HepG2 (cell line): ENCODE data around the gene KCTD16. TPM values are rescaled to one million over a fixed set of nuclear protein-coding genes. Genes with fewer than 3 reads are reported as not detected.

ENCODE experiments used
- ATAC-seq: fragments of 200-7000 bp; cut with Tn5 transposase; 3 replicates; pipeline ENCODE4 v1.9.1; 2020; ENCODE audit warnings: mild to moderate bottlenecking, moderate library complexity
- BruUV-seq: library from RNA; stranded (reverse); fragments of 400-500 nt; replicated peaks from 2 replicates; lab custom pipeline; 2021; lab: Mats Ljungman, UMichigan
- CTCF ChIA-PET: fragments of 300-600 bp; formaldehyde crosslinking; extraction: SDS; loops from one replicate; lab custom pipeline; 2021; ENCODE audit warnings: low total read pairs, inconsistent platforms, low intra/inter-chr PET ratio; lab: Yijun Ruan, JAX
- POLR2A ChIA-PET: fragments of 350-600 bp; sonication (Branson Sonifier 250); formaldehyde crosslinking; loops from one replicate; lab custom pipeline; 2020; ENCODE audit warnings: antibody characterized with exemption, inconsistent platforms; lab: Yijun Ruan, JAX
- DNase-seq: peaks from one replicate; pipeline ENCODE4 v3.0.0-alpha.2; 2015; ENCODE audit warnings: low spot score
- FAIRE-seq: peaks from 3 replicates; lab custom pipeline; 2011; peaks lifted over from hg19 to GRCh38; lab: Jason Lieb, UNC
- H2AFZ ChIP-seq: one replicate; pipeline ENCODE4 v1.6.1; 2011; ENCODE audit warnings: low read length, inconsistent platforms
- H3K27ac ChIP-seq: fragments of 300-600 bp; 3 replicates; pipeline ENCODE4 v1.8.0; 2011; ENCODE audit warnings: mixed run types, mild to moderate bottlenecking, mixed read lengths, low read length, inconsistent platforms; ENCODE audit not compliant: insufficient read depth; ENCODE audit errors: extremely low read length
- H3K27me3 ChIP-seq, 2 experiments: fragments of 200-600 bp in 1 of 2; 2 replicates in 1 of 2; 3 replicates in 1 of 2; pipeline versions ENCODE4 v1.6.0 to v1.8.0; 2011; ENCODE audit warnings: low read length in 2 of 2, mild to moderate bottlenecking in 2 of 2, moderate library complexity in 2 of 2, inconsistent platforms in 1 of 2; ENCODE audit not compliant: insufficient read depth in 2 of 2, control insufficient read depth in 1 of 2
- H3K36me3 ChIP-seq, 2 experiments: fragments of 200-600 bp in 1 of 2; replicated peaks in 1 of 2; 2 replicates in 1 of 2; 3 replicates in 1 of 2; pipeline versions ENCODE4 v1.5.1 to v1.8.0; 2011; ENCODE audit warnings: low read length in 2 of 2, inconsistent platforms in 1 of 2; ENCODE audit not compliant: insufficient read depth in 2 of 2, control insufficient read depth in 1 of 2
- H3K4me1 ChIP-seq: 2 replicates; pipeline ENCODE4 v1.5.1; 2012; ENCODE audit warnings: low read length, inconsistent platforms; ENCODE audit not compliant: insufficient read depth
- H3K4me2 ChIP-seq: 2 replicates; pipeline ENCODE4 v1.6.0; 2011; ENCODE audit warnings: low read depth, low read length, inconsistent platforms
- H3K4me3 ChIP-seq, 3 experiments: fragments of 200-600 bp in 1 of 3; sonication (generic), shearing (Covaris generic) in 1 of 3; replicated peaks in 1 of 3; 2 replicates each; pipeline ENCODE4 v1.5.1; 2011 to 2016; ENCODE audit warnings: low read length in 3 of 3, inconsistent platforms in 2 of 3, low read depth in 2 of 3, mild to moderate bottlenecking in 2 of 3, control low read depth in 1 of 3, mixed read lengths in 1 of 3; ENCODE audit not compliant: insufficient read depth in 1 of 3
- H3K79me2 ChIP-seq: one replicate; pipeline ENCODE4 v1.6.1; 2011; ENCODE audit warnings: low read length, inconsistent platforms; ENCODE audit not compliant: insufficient read depth
- H3K9ac ChIP-seq: 2 replicates; pipeline ENCODE4 v1.6.0; 2011; ENCODE audit warnings: mild to moderate bottlenecking, low read depth, low read length, inconsistent platforms; ENCODE audit not compliant: insufficient read depth
- H3K9me3 ChIP-seq: 2 replicates; pipeline ENCODE4 v1.5.1; 2012; ENCODE audit warnings: mild to moderate bottlenecking, low read length
- H4K20me1 ChIP-seq: 2 replicates; pipeline ENCODE4 v1.6.0; 2011; ENCODE audit warnings: inconsistent platforms, mild to moderate bottlenecking, low read length, moderate library complexity; ENCODE audit not compliant: insufficient read depth
- CEBPB ChIP-seq: IDR thresholded peaks from 2 replicates; pipeline ENCODE4 v1.6.1; 2011; ENCODE audit warnings: low read depth, low read length, improper control_type of control experiment, borderline replicate concordance
- GATAD2A ChIP-seq: IDR thresholded peaks from 2 replicates; pipeline ENCODE4 v1.6.1; 2016
- MYC ChIP-seq: sonication (generic); formaldehyde crosslinking; IDR thresholded peaks from 2 replicates; pipeline ENCODE4 v1.9.0; 2021; ENCODE audit warnings: missing genetic modification reagents, borderline replicate concordance
- RARA ChIP-seq: IDR thresholded peaks from 2 replicates; pipeline ENCODE4 v1.6.1; 2016; ENCODE audit warnings: missing genetic modification reagents, missing compliant biosample characterization
- ZFP1 ChIP-seq: IDR thresholded peaks from 2 replicates; pipeline ENCODE4 v1.6.1; 2016
- ZNF317 ChIP-seq: sonication (generic); formaldehyde crosslinking; IDR thresholded peaks from 2 replicates; pipeline ENCODE4 v1.5.0; 2020; ENCODE audit warnings: mild to moderate bottlenecking, missing genetic modification reagents
- ZNF598 ChIP-seq: sonication (generic); formaldehyde crosslinking; IDR thresholded peaks from 2 replicates; pipeline ENCODE4 v1.5.1; 2020; ENCODE audit warnings: mild to moderate bottlenecking, missing genetic modification reagents, borderline replicate concordance
- WGBS: methylation state at CpG from one replicate; pipeline ENCODE4 v1.1.6; 2017; ENCODE audit warnings: low lambda C conversion rate; 5-methylcytosine and 5-hydroxymethylcytosine counted together
- in situ Hi-C: cut with HindIII; loops from 2 replicates; pipeline ENCODE4 v1.10.0; 2017; ENCODE audit warnings: low pct_unique_long_range_greater_than_20kb; ENCODE audit not compliant: extremely low pct_ligation_motif_present
- intact Hi-C: fragments of 100-400 bp; cut with micrococcal nuclease; formaldehyde crosslinking; loops from one replicate; pipeline ENCODE4 v1.10.0; 2022; ENCODE audit not compliant: unreplicated experiment
- polyA plus RNA-seq, 8 experiments: library from polyadenylated mRNA; depleted of rRNA in 3 of 8; stranded (reverse) in 7 of 8; unstranded in 1 of 8; fragments of >200 nt; fragmentation: Illumina TruSeq in 4 of 8; extraction: Trizol in 4 of 8; gene quantifications; 2 replicates each; pipeline versions ENCODE4 v1.2.1 to v1.2.3, GENCODE V29; 2011 to 2016; ENCODE audit warnings: low read depth in 4 of 8, missing spikeins in 1 of 8, mixed read lengths in 1 of 8; ENCODE audit not compliant: insufficient read depth in 1 of 8
- total RNA-seq, 5 experiments: library from RNA; depleted of rRNA; stranded (reverse); fragments of >200 nt; fragmentation: Illumina TruSeq; extraction: Trizol; gene quantifications; 2 replicates each; pipeline ENCODE4 v1.2.3, GENCODE V29; 2016; ENCODE audit warnings: low read depth in 1 of 5
- TF ChIP-seq, protein P1 (sequence below): sonication (generic); formaldehyde crosslinking; IDR thresholded peaks from 2 replicates; pipeline ENCODE4 v1.5.0; 2020; ENCODE audit warnings: mild to moderate bottlenecking, missing genetic modification reagents
- TF ChIP-seq, protein P2 (sequence below): sonication (generic); formaldehyde crosslinking; IDR thresholded peaks from 2 replicates; pipeline ENCODE4 v1.5.1; 2020; ENCODE audit warnings: mild to moderate bottlenecking, missing genetic modification reagents, borderline replicate concordance
- TF ChIP-seq, protein P3 (sequence below): IDR thresholded peaks from 2 replicates; pipeline ENCODE4 v1.6.1; 2012; ENCODE audit warnings: low read depth, low read length, improper control_type of control experiment
- TF ChIP-seq, protein P4 (sequence below): sonication (generic); formaldehyde crosslinking; IDR thresholded peaks from 2 replicates; pipeline ENCODE4 v1.4.0; 2020; ENCODE audit warnings: missing genetic modification reagents
- TF ChIP-seq, protein P5 (sequence below): sonication (generic); formaldehyde crosslinking; IDR thresholded peaks from 2 replicates; pipeline ENCODE4 v1.8.0; 2022; ENCODE audit warnings: missing genetic modification reagents, low read depth, mild to moderate bottlenecking, borderline replicate concordance

The KCTD16 gene
- total and polyA plus RNA-seq, 2 of the 13 experiments (the other 11 are each of a cell fraction or from before 2014, with no cell fraction given) = 0.02 to 0.09 TPM

DNA sequence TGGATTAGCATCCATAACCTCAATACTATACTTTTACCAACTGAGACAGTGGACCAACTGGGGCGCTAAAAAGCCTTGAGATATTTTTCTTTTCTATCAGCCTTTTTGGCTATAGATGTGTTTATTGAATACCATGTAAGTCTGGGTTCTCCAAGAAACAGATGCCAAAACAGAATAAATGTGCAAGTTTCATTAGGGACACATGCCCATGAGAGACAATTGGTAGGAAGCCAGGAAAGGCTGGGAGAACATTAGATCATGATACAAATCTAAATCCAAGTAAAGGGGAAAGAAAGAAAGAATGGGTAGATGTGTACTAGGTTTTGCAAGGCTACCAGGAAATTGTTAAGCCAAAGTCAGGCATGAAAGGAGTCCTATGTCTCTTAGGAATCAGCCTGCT, 152.5 kb downstream of the KCTD16 start:
- 0% methylated on average over 1 of the region's 1 CpG for WGBS
- FAIRE-seq = no peak
- POLR2A ChIA-PET = no interaction called here

DNA sequence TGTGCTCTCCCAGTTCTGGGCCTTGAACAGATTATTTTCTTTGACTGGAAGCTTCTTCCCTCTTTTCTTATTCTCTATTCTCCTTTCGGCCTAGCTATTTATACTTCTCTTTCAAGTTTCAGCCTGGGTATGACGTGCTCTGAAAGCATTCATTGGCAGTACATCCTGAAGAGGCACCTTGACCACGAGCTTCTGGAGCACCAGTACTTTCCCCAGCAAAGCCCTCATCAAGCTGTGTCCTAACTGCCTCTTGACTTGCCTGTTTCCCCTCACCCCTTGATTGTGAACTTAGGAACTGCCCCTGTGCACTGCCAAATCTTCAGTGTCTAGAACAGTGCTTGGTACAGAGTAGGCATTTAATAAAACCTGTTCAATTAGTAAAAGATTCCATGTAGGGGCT, 154.9 kb downstream of the KCTD16 start:
- intact Hi-C loops = no loop called here
- no peak overlapping the region for H3K9ac ChIP-seq
- no peaks in the 10 kb centered on the region for H4K20me1 ChIP-seq
- H3K36me3 ChIP-seq = no peaks in the 10 kb centered on the region
- no peaks in the 10 kb centered on the region for H3K79me2 ChIP-seq
- POLR2A ChIA-PET = no interaction called here
- H2AFZ ChIP-seq = no peak overlapping the region
- BruUV-seq = no TSS peak
- no peak for ATAC-seq
- no peaks in the 10 kb centered on the region for H3K4me1 ChIP-seq
- H3K27me3 ChIP-seq = no peaks in the 10 kb centered on the region
- no peak overlapping the region for H3K27ac ChIP-seq
- H3K9me3 ChIP-seq = no peaks in the 10 kb centered on the region
- no peak for FAIRE-seq
- in situ Hi-C loops = no loop called here
- DNase-seq = no peak
- H3K4me3 ChIP-seq = no peak overlapping the region
- CTCF ChIA-PET = no interaction called here
- WGBS = 7% methylated on average over 3 of the region's 3 CpGs
- no peak overlapping the region for H3K4me2 ChIP-seq
- TF ChIP-seq ZFP1 (CRISPR knock-in tag) (no peak), ZNF317 (CRISPR knock-in tag) (no peak), GATAD2A (CRISPR knock-in tag) (no peak), ZNF598 (no peak), CEBPB (no peak), MYC (CRISPR knock-in tag) (no peak)
- TF ChIP-seq, protein P1, sequence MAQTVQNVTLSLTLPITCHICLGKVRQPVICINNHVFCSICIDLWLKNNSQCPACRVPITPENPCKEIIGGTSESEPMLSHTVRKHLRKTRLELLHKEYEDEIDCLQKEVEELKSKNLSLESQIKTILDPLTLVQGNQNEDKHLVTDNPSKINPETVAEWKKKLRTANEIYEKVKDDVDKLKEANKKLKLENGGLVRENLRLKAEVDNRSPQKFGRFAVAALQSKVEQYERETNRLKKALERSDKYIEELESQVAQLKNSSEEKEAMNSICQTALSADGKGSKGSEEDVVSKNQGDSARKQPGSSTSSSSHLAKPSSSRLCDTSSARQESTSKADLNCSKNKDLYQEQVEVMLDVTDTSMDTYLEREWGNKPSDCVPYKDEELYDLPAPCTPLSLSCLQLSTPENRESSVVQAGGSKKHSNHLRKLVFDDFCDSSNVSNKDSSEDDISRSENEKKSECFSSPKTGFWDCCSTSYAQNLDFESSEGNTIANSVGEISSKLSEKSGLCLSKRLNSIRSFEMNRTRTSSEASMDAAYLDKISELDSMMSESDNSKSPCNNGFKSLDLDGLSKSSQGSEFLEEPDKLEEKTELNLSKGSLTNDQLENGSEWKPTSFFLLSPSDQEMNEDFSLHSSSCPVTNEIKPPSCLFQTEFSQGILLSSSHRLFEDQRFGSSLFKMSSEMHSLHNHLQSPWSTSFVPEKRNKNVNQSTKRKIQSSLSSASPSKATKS = no peak
- TF ChIP-seq, protein P2, sequence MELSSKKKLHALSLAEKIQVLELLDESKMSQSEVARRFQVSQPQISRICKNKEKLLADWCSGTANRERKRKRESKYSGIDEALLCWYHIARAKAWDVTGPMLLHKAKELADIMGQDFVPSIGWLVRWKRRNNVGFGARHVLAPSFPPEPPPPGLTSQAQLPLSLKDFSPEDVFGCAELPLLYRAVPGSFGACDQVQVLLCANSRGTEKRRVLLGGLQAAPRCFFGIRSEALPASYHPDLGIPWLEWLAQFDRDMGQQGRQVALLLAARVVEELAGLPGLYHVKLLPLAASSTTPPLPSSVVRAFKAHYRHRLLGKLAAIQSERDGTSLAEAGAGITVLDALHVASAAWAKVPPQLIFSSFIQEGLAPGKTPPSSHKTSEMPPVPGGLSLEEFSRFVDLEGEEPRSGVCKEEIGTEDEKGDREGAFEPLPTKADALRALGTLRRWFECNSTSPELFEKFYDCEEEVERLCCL (CRISPR knock-in tag) = no peak
- TF ChIP-seq, protein P3, sequence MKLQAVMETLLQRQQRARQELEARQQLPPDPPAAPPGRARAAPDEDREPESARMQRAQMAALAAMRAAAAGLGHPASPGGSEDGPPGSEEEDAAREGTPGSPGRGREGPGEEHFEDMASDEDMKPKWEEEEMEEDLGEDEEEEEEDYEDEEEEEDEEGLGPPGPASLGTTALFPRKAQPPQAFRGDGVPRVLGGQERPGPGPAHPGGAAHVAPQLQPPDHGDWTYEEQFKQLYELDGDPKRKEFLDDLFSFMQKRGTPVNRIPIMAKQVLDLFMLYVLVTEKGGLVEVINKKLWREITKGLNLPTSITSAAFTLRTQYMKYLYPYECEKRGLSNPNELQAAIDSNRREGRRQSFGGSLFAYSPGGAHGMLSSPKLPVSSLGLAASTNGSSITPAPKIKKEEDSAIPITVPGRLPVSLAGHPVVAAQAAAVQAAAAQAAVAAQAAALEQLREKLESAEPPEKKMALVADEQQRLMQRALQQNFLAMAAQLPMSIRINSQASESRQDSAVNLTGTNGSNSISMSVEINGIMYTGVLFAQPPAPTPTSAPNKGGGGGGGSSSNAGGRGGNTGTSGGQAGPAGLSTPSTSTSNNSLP = no peak
- TF ChIP-seq, protein P4, sequence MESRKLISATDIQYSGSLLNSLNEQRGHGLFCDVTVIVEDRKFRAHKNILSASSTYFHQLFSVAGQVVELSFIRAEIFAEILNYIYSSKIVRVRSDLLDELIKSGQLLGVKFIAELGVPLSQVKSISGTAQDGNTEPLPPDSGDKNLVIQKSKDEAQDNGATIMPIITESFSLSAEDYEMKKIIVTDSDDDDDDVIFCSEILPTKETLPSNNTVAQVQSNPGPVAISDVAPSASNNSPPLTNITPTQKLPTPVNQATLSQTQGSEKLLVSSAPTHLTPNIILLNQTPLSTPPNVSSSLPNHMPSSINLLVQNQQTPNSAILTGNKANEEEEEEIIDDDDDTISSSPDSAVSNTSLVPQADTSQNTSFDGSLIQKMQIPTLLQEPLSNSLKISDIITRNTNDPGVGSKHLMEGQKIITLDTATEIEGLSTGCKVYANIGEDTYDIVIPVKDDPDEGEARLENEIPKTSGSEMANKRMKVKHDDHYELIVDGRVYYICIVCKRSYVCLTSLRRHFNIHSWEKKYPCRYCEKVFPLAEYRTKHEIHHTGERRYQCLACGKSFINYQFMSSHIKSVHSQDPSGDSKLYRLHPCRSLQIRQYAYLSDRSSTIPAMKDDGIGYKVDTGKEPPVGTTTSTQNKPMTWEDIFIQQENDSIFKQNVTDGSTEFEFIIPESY (CRISPR knock-in tag) = no peak

More for the DNA sequence above, 152.5 kb downstream of the KCTD16 start:
- no peaks in the 10 kb centered on the region for H3K36me3 ChIP-seq
- CTCF ChIA-PET = no interaction called here
- DNase-seq (no peak), ATAC-seq (no peak)
- H3K9me3 ChIP-seq = no peaks in the 10 kb centered on the region
- intact Hi-C loops (no loop called here), in situ Hi-C loops (no loop called here)
- TF ChIP-seq RARA (CRISPR knock-in tag) = no peak
- TF ChIP-seq, protein P5, sequence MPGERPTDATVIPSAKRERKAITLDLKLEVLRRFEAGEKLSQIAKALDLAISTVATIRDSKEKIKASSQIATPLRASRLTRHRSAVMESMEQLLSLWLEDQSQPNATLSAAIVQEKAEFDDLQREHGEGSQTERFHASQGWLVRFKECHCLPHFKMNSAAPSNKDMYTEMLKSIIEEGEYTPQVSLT (CRISPR knock-in tag) = no peak
- no peak overlapping the region for H3K9ac ChIP-seq
- H2AFZ ChIP-seq = no peak overlapping the region
- no peak overlapping the region for H3K27ac ChIP-seq
- no peaks in the 10 kb centered on the region for H3K4me1 ChIP-seq
- no peaks in the 10 kb centered on the region for H3K27me3 ChIP-seq
- no peaks in the 10 kb centered on the region for H4K20me1 ChIP-seq
- H3K4me2 ChIP-seq = no peak overlapping the region
- no peaks in the 10 kb centered on the region for H3K79me2 ChIP-seq
- no TSS peak for BruUV-seq
- no peak overlapping the region for H3K4me3 ChIP-seq
